A673 (cell line): ENCODE results near the gene COMP.

Experiments
- CTCF ChIP-seq: fragments of 300-800, 200-600 bp; sonication (generic); conservative IDR thresholded peaks from 2 replicates; pipeline ENCODE4 v1.5.1; 2017; ENCODE audit warnings: low read depth, mild to moderate bottlenecking, antibody characterized with exemption, low read length, moderate library complexity, mixed read lengths
- EZH2 ChIP-seq: fragments of 200-600 bp; sonication (generic); IDR thresholded peaks from 2 replicates; pipeline ENCODE4 v1.6.1; 2017; ENCODE audit warnings: borderline replicate concordance, low read depth, mild to moderate bottlenecking, mixed read lengths, antibody characterized with exemption, low read length; ENCODE audit not compliant: poor library complexity, severe bottlenecking

- TF ChIP-seq CTCF (no peak), EZH2 (no peak)
Measured at GRCh38 chr19:18769989-18770528, 21.0 kb downstream of the COMP start.
